ENCODE data around the gene WDR31. TPM values are rescaled to one million over a fixed set of nuclear protein-coding genes. Genes with fewer than 3 reads are reported as not detected.
"Not testable (repeated sequence)": the region's sequence is repeated elsewhere in the genome, so short reads cannot be mapped to it uniquely, and the experiment has no call there.

WDR31 gene
- total RNA-seq, 1 donor from 2014 or later, result 13.0 TPM

- ATAC-seq, result no peak
Measured at GRCh38 chr9:113307396-113307975, 32.6 kb downstream of the WDR31 start.

GRCh38 chr9:113306566-113306965, 33.5 kb downstream of the WDR31 start:
- ATAC-seq (no peak), DNase-seq (ENCODE audit: missing footprints) (no peak)
- intact Hi-C loops (cut with DNase I), result no loop called here

More at GRCh38 chr9:113307396-113307975, 32.6 kb downstream of the WDR31 start:
- intact Hi-C loops (cut with DNase I), result no loop called here
- no peak for DNase-seq (ENCODE audit: missing footprints)

GRCh38 chr9:113302792-113303418, 37.2 kb downstream of the WDR31 start, which contains the start of gene RNF183:
Gene RNF183 (minus strand): TSS chr9:113303376. CDS start chr9:113298184, 5,192 bp downstream.
- intact Hi-C loops (cut with DNase I), result no loop called here
- ATAC-seq, result no peak
- no peak for DNase-seq (ENCODE audit: missing footprints)

- intact Hi-C loops (cut with DNase I), result no loop called here
- no peak for ATAC-seq
- DNase-seq (ENCODE audit: missing footprints), result no peak
Measured at GRCh38 chr9:113301548-113301947, 38.5 kb downstream of the WDR31 start.

- intact Hi-C loops (cut with DNase I), result no loop called here
- DNase-seq (ENCODE audit: missing footprints), result no peak
- no peak for ATAC-seq
Measured at GRCh38 chr9:113299800-113300292, 40.2 kb downstream of the WDR31 start.

- intact Hi-C loops (cut with DNase I), result no loop called here
- no peak for ATAC-seq
- no peak for DNase-seq (ENCODE audit: missing footprints)
Measured at GRCh38 chr9:113298924-113299770, 40.9 kb downstream of the WDR31 start.

GRCh38 chr9:113298311-113298710, 41.8 kb downstream of the WDR31 start:
- intact Hi-C loops (cut with DNase I), result no loop called here
- DNase-seq (ENCODE audit: missing footprints) (no peak), ATAC-seq (no peak)

GRCh38 chr9:113296796-113297558, 43.1 kb downstream of the WDR31 start:
- intact Hi-C loops (cut with DNase I), result no loop called here
- ATAC-seq (no peak), DNase-seq (ENCODE audit: missing footprints) (no peak)

- intact Hi-C loops (cut with DNase I); ATAC-seq; DNase-seq (ENCODE audit: missing footprints): not testable (repeated sequence)
Measured at GRCh38 chr9:113296247-113296646, 43.8 kb downstream of the WDR31 start.

GRCh38 chr9:113293285-113293878, 46.7 kb downstream of the WDR31 start:
- intact Hi-C loops (cut with DNase I), result no loop called here
- DNase-seq (ENCODE audit: missing footprints), result no peak

GRCh38 chr9:113290052-113290607, 49.9 kb downstream of the WDR31 start:
- DNase-seq (ENCODE audit: missing footprints), result no peak
- intact Hi-C loops (cut with DNase I), result no loop called here
- ATAC-seq, result no peak

More at GRCh38 chr9:113293285-113293878, 46.7 kb downstream of the WDR31 start:
- ATAC-seq, result no peak

GRCh38 chr9:113289091-113289490, 51.0 kb downstream of the WDR31 start:
- peak; percentile 44 for ATAC-seq
- intact Hi-C loops (cut with DNase I), result no loop called here
- no peak for DNase-seq (ENCODE audit: missing footprints)

- ATAC-seq, result no peak
Measured at GRCh38 chr9:113281356-113281755, 58.7 kb downstream of the WDR31 start.

GRCh38 chr9:113278840-113279239, 61.2 kb downstream of the WDR31 start:
- DNase-seq (ENCODE audit: missing footprints) (no peak), ATAC-seq (no peak)
- intact Hi-C loops (cut with DNase I), result loop anchor here (10.0 kb wide), 1 partner anchor 376 kb away; no protein-coding TSS in a partner anchor

More at GRCh38 chr9:113281356-113281755, 58.7 kb downstream of the WDR31 start:
- intact Hi-C loops (cut with DNase I), result no loop called here
- DNase-seq (ENCODE audit: missing footprints), result no peak

- intact Hi-C loops (cut with DNase I), result loop anchor here (2.0 to 10.0 kb wide), 4 partner anchors 55 to 379 kb away; partner anchors contain the start of genes ALAD, FKBP15 and SLC31A1
- DNase-seq (ENCODE audit: missing footprints), result peak; percentile 98
- ATAC-seq, result peak; percentile 97
Measured at GRCh38 chr9:113275157-113276131, 64.6 kb downstream of the WDR31 start, which contains the start of the genes CDC26 and PRPF4. Gene CDC26 (minus strand): TSS chr9:113275572. CDS start chr9:113272507, 3,065 bp downstream. Gene PRPF4 (plus strand): TSS chr9:113275658. CDS start chr9:113275744, 86 bp downstream.

GRCh38 chr9:113274474-113275156, 65.5 kb downstream of the WDR31 start:
- ATAC-seq (peak; percentile 23), DNase-seq (ENCODE audit: missing footprints) (no peak)
- intact Hi-C loops (cut with DNase I), result loop anchor here (2.0 to 10.0 kb wide), 5 partner anchors 54 to 380 kb away; partner anchors contain the start of genes ALAD, FKBP15 and SLC31A1
